Karpas-422 (cell line): ENCODE measurements around the gene CCR7. TPM values are rescaled to one million over a fixed set of nuclear protein-coding genes. Genes with fewer than 3 reads are reported as not detected.

Source experiments
- DNase-seq: peaks from one replicate; pipeline ENCODE4 v3.0.0-alpha.2; 2015
- H2AFZ ChIP-seq: fragments of 200-600 bp; sonication (generic); 2 replicates; pipeline ENCODE4 v1.6.1; 2014; ENCODE audit warnings: antibody characterized with exemption, low read length, mixed read lengths
- H3K27ac ChIP-seq: fragments of 200-600 bp; sonication (generic); 2 replicates; pipeline ENCODE4 v1.5.1; 2014; ENCODE audit warnings: mild to moderate bottlenecking, low read length, moderate library complexity
- H3K27me3 ChIP-seq: fragments of 200-600 bp; sonication (generic); 2 replicates; pipeline ENCODE4 v1.6.1; 2014; ENCODE audit warnings: low read length, mixed read lengths
- H3K36me3 ChIP-seq: fragments of 200-600 bp; sonication (generic); 2 replicates; pipeline ENCODE4 v1.6.1; 2014; ENCODE audit warnings: low read length, mixed read lengths; ENCODE audit not compliant: insufficient read depth
- H3K4me1 ChIP-seq: fragments of 200-600 bp; sonication (generic); 2 replicates; pipeline ENCODE4 v1.6.1; 2014; ENCODE audit warnings: mild to moderate bottlenecking, low read length, mixed read lengths
- H3K4me2 ChIP-seq: fragments of 200-600 bp; sonication (generic); 2 replicates; pipeline ENCODE4 v1.6.1; 2014; ENCODE audit warnings: low read length, low read depth, mild to moderate bottlenecking; ENCODE audit not compliant: poor library complexity, severe bottlenecking
- H3K4me3 ChIP-seq: fragments of 200-600 bp; sonication (generic); 2 replicates; pipeline ENCODE4 v1.5.1; 2014; ENCODE audit warnings: mild to moderate bottlenecking, antibody characterized with exemption, low read length, mixed read lengths
- H3K79me2 ChIP-seq: fragments of 200-600 bp; sonication (generic); 2 replicates; pipeline ENCODE4 v1.6.1; 2014; ENCODE audit warnings: mild to moderate bottlenecking, low read length, mixed read lengths
- H3K9ac ChIP-seq: fragments of 200-600 bp; sonication (generic); 2 replicates; pipeline ENCODE4 v1.6.0; 2014; ENCODE audit warnings: low read length
- H3K9me2 ChIP-seq: fragments of 200-600 bp; sonication (generic), shearing (Covaris generic); replicated peaks from 2 replicates; pipeline ENCODE4 v1.6.0; 2014; ENCODE audit warnings: mild to moderate bottlenecking, low read length, moderate library complexity; ENCODE audit not compliant: insufficient read depth
- H3K9me3 ChIP-seq: fragments of 300-700, 200-600 bp; sonication (generic); 2 replicates; pipeline ENCODE4 v1.6.1; 2014; ENCODE audit warnings: low read length, mixed read lengths
- H4K20me1 ChIP-seq: fragments of 200-600 bp; sonication (generic); 2 replicates; pipeline ENCODE4 v1.6.1; 2014; ENCODE audit warnings: mild to moderate bottlenecking, antibody characterized with exemption, low read length, low read depth; ENCODE audit not compliant: insufficient read depth
- total RNA-seq: library from RNA; depleted of rRNA; stranded (reverse); fragments of >200 nt; shearing (Covaris generic); gene quantifications from 2 replicates; pipeline ENCODE4 v1.2.3, GENCODE V29; 2014; ENCODE audit warnings: low replicate concordance

Gene CCR7
- total RNA-seq, 1 experiment from 2014 or later, result not detected

GRCh38 chr17:40561294-40561870 is 3.9 kb downstream of the CCR7 start:
- Histone ChIP-seq H3K9ac (no peak overlapping the region), H3K79me2 (no peaks in the 10 kb centered on the region), H3K4me1 (peaks cover 7% of the 10 kb centered on the region), H3K27ac (no peak overlapping the region), H2AFZ (peak overlapping the region; percentile 20; the same call in 1 of the 2 replicates), H3K4me3 (no peak overlapping the region), H3K36me3 (no peaks in the 10 kb centered on the region), H3K9me3 (no peaks in the 10 kb centered on the region), H3K4me2 (peak overlapping the region; percentile 29), H3K9me2 (no peaks in the 10 kb centered on the region), H4K20me1 (no peaks in the 10 kb centered on the region), H3K27me3 (no peaks in the 10 kb centered on the region; the same call in 1 of the 2 replicates)
- DNase-seq, result no peak

- H3K9ac ChIP-seq, result no peak overlapping the region
- H4K20me1 ChIP-seq, result no peaks in the 10 kb centered on the region
- H3K27me3 ChIP-seq, result no peaks in the 10 kb centered on the region; the same call in 1 of the 2 replicates
- H3K27ac ChIP-seq, result no peak overlapping the region
- peaks cover 7% of the 10 kb centered on the region for H3K4me1 ChIP-seq
- no peaks in the 10 kb centered on the region for H3K79me2 ChIP-seq
- H3K36me3 ChIP-seq, result no peaks in the 10 kb centered on the region
- peak overlapping the region; percentile 29 for H3K4me2 ChIP-seq
- H3K9me2 ChIP-seq, result no peaks in the 10 kb centered on the region
- H2AFZ ChIP-seq, result peak overlapping the region; percentile 20; the same call in 1 of the 2 replicates
- no peaks in the 10 kb centered on the region for H3K9me3 ChIP-seq
- no peak overlapping the region; the same call in 1 of the 2 replicates for H3K4me3 ChIP-seq
- DNase-seq, result peak; percentile 48
These were observed 4.5 kb downstream of the CCR7 start for GRCh38 chr17:40560592-40561293.

GRCh38 chr17:40559954-40560591 is 5.2 kb downstream of the CCR7 start:
- Histone ChIP-seq H3K36me3 (no peaks in the 10 kb centered on the region), H3K4me3 (no peak overlapping the region; the same call in 1 of the 2 replicates), H3K79me2 (no peaks in the 10 kb centered on the region), H4K20me1 (no peaks in the 10 kb centered on the region), H3K9me2 (no peaks in the 10 kb centered on the region), H3K9ac (no peak overlapping the region), H3K4me2 (peak overlapping the region; percentile 29), H3K27me3 (no peaks in the 10 kb centered on the region; the same call in 1 of the 2 replicates), H2AFZ (0 out of 2 replicates have a peak overlapping the region, but pooled peaks have one; percentile 39), H3K4me1 (peaks cover 7% of the 10 kb centered on the region), H3K9me3 (no peaks in the 10 kb centered on the region), H3K27ac (no peak overlapping the region)
- peak; percentile 85 for DNase-seq

- Histone ChIP-seq H3K9me2 (no peaks in the 10 kb centered on the region), H3K4me1 (peaks cover 7% of the 10 kb centered on the region), H2AFZ (no peak overlapping the region), H3K27ac (no peak overlapping the region), H4K20me1 (no peaks in the 10 kb centered on the region), H3K4me3 (no peak overlapping the region), H3K36me3 (no peaks in the 10 kb centered on the region), H3K9me3 (no peaks in the 10 kb centered on the region), H3K79me2 (no peaks in the 10 kb centered on the region), H3K4me2 (no peak overlapping the region), H3K27me3 (no peaks in the 10 kb centered on the region; the same call in 1 of the 2 replicates), H3K9ac (no peak overlapping the region)
- no peak for DNase-seq
These were observed 5.7 kb downstream of the CCR7 start for GRCh38 chr17:40559564-40559916.

GRCh38 chr17:40558890-40559563 is 6.2 kb downstream of the CCR7 start:
- Histone ChIP-seq H3K36me3 (no peaks in the 10 kb centered on the region), H3K9ac (no peak overlapping the region)

GRCh38 chr17:40558300-40558889 is 6.9 kb downstream of the CCR7 start:
- Histone ChIP-seq H3K27me3 (no peaks in the 10 kb centered on the region; the same call in 1 of the 2 replicates), H3K36me3 (no peaks in the 10 kb centered on the region), H3K4me3 (no peak overlapping the region), H3K9me3 (no peaks in the 10 kb centered on the region), H3K79me2 (no peaks in the 10 kb centered on the region), H3K27ac (no peak overlapping the region), H3K9me2 (no peaks in the 10 kb centered on the region), H2AFZ (no peak overlapping the region), H4K20me1 (no peaks in the 10 kb centered on the region), H3K9ac (no peak overlapping the region), H3K4me2 (no peak overlapping the region), H3K4me1 (peaks cover 7% of the 10 kb centered on the region)
- DNase-seq, result no peak

More at GRCh38 chr17:40558890-40559563, 6.2 kb downstream of the CCR7 start:
- DNase-seq, result no peak
- no peak overlapping the region for H3K4me3 ChIP-seq
- no peaks in the 10 kb centered on the region for H4K20me1 ChIP-seq
- no peak overlapping the region for H2AFZ ChIP-seq
- H3K79me2 ChIP-seq, result no peaks in the 10 kb centered on the region
- no peaks in the 10 kb centered on the region for H3K9me3 ChIP-seq
- no peak overlapping the region for H3K4me2 ChIP-seq
- no peak overlapping the region for H3K27ac ChIP-seq
- H3K27me3 ChIP-seq, result no peaks in the 10 kb centered on the region; the same call in 1 of the 2 replicates
- no peaks in the 10 kb centered on the region for H3K9me2 ChIP-seq
- peaks cover 7% of the 10 kb centered on the region for H3K4me1 ChIP-seq

- no peak overlapping the region for H3K9ac ChIP-seq
- H3K4me1 ChIP-seq, result peaks cover 7% of the 10 kb centered on the region
- H4K20me1 ChIP-seq, result no peaks in the 10 kb centered on the region
- no peaks in the 10 kb centered on the region for H3K9me3 ChIP-seq
- no peaks in the 10 kb centered on the region; the same call in 1 of the 2 replicates for H3K27me3 ChIP-seq
- no peak for DNase-seq
- H3K9me2 ChIP-seq, result no peaks in the 10 kb centered on the region
- no peak overlapping the region for H3K4me2 ChIP-seq
- no peak overlapping the region for H3K27ac ChIP-seq
- no peak overlapping the region for H3K4me3 ChIP-seq
- H3K79me2 ChIP-seq, result no peaks in the 10 kb centered on the region
- no peaks in the 10 kb centered on the region for H3K36me3 ChIP-seq
- no peak overlapping the region for H2AFZ ChIP-seq
These were observed 7.6 kb downstream of the CCR7 start for GRCh38 chr17:40557531-40558299.
